CD4-positive, alpha-beta T cell (primary cell): ENCODE data around the gene SP2. TPM values are rescaled to one million over a fixed set of nuclear protein-coding genes. Genes with fewer than 3 reads are reported as not detected.
"Not testable (repeated sequence)": the region's sequence is repeated elsewhere in the genome, so short reads cannot be mapped to it uniquely, and the experiment has no call there.

ENCODE experiments used
- ATAC-seq: fragments of 200-7000 bp; cut with Tn5 transposase; one replicate; pipeline ENCODE4 v1.10.0; 2022; ENCODE audit warnings: mild to moderate bottlenecking; ENCODE audit not compliant: poor library complexity
- CTCF ChIA-PET: fragments of 350-600 bp; sonication (Branson Sonifier 250); formaldehyde crosslinking; loops from one replicate; lab custom pipeline; 2021; ENCODE audit warnings: antibody characterized with exemption, inconsistent platforms; lab: Charles Lee
- POLR2A ChIA-PET: fragments of 350-600 bp; sonication (Branson Sonifier 250); formaldehyde crosslinking; loops from one replicate; lab custom pipeline; 2021; ENCODE audit warnings: antibody characterized with exemption, inconsistent platforms; lab: Charles Lee
- DNase-seq, 14 experiments: peaks; one replicate each; pipeline ENCODE4 v3.0.0-alpha.2; 2013 to 2020; ENCODE audit warnings: mixed read lengths in 2 of 14
- H3K27ac ChIP-seq, 2 donors: one replicate each; pipeline versions ENCODE4 v1.5.1 to v1.7.0; 2013; ENCODE audit warnings: low read length in 2 of 2, low read depth in 1 of 2, mild to moderate bottlenecking in 1 of 2
- H3K27me3 ChIP-seq, 2 experiments: 1 replicate in 1 of 2; 2 replicates in 1 of 2; pipeline versions ENCODE4 v1.6.1 to v1.7.0; 2013; ENCODE audit warnings: low read length in 2 of 2, control low read depth in 1 of 2, mild to moderate bottlenecking in 1 of 2, moderate library complexity in 1 of 2; ENCODE audit not compliant: insufficient read depth in 2 of 2, control insufficient read depth in 1 of 2
- H3K36me3 ChIP-seq: one replicate; pipeline ENCODE4 v1.6.1; 2013; ENCODE audit warnings: low read length, control low read depth; ENCODE audit not compliant: insufficient read depth
- H3K4me1 ChIP-seq: one replicate; pipeline ENCODE4 v1.6.1; 2013; ENCODE audit warnings: low read length, control low read depth; ENCODE audit not compliant: insufficient read depth
- H3K4me3 ChIP-seq: one replicate; pipeline ENCODE4 v1.5.1; 2013; ENCODE audit warnings: mild to moderate bottlenecking, low read length, moderate library complexity
- H3K9me3 ChIP-seq, 2 experiments: 1 replicate in 1 of 2; 2 replicates in 1 of 2; pipeline versions ENCODE4 v1.6.1 to v1.7.0; 2013; ENCODE audit warnings: low read length in 2 of 2, mild to moderate bottlenecking in 2 of 2, control low read depth in 1 of 2, moderate library complexity in 1 of 2; ENCODE audit not compliant: control insufficient read depth in 1 of 2, insufficient read depth in 1 of 2
- H3K27ac Mint-ChIP-seq: one replicate; pipeline ENCODE4 v1.8.0; 2020; ENCODE audit warnings: mixed read lengths
- H3K27me3 Mint-ChIP-seq: one replicate; pipeline ENCODE4 v1.8.0; 2021; ENCODE audit warnings: mixed read lengths
- H3K36me3 Mint-ChIP-seq: one replicate; pipeline ENCODE4 v1.8.0; 2021; ENCODE audit warnings: low read depth, mixed read lengths
- H3K4me1 Mint-ChIP-seq: one replicate; pipeline ENCODE4 v1.8.0; 2021; ENCODE audit warnings: low read depth, mixed read lengths
- H3K4me3 Mint-ChIP-seq: one replicate; pipeline ENCODE4 v1.8.0; 2020; ENCODE audit warnings: mild to moderate bottlenecking, mixed read lengths
- H3K9me3 Mint-ChIP-seq: one replicate; pipeline ENCODE4 v1.8.0; 2020; ENCODE audit warnings: mixed read lengths
- intact Hi-C, 2 experiments: fragments of 100-400 bp; cut with DNase I in 1 of 2; cut with micrococcal nuclease in 1 of 2; formaldehyde crosslinking; loops; one replicate each; pipeline versions ENCODE4 v1.15.1 to v1.9.0; 2023 to 2025; cut with DNase I, micrococcal nuclease
- total RNA-seq, 174 experiments: library from RNA in 2 of 174; stranded (reverse) in 2 of 174; gene quantifications; one replicate each; pipeline ENCODE4 v1.2.3 and lab custom pipeline; 2021 to 2026
- TF ChIP-seq, protein P1 (sequence below): fragments of 200-600 bp; IDR thresholded peaks from one replicate; pipeline ENCODE4 v1.8.0; 2022; ENCODE audit warnings: antibody characterized with exemption, mild to moderate bottlenecking

Gene SP2
- total RNA-seq, 2 experiments from 2014 or later, result 19.9 to 21.5 TPM

DNA sequence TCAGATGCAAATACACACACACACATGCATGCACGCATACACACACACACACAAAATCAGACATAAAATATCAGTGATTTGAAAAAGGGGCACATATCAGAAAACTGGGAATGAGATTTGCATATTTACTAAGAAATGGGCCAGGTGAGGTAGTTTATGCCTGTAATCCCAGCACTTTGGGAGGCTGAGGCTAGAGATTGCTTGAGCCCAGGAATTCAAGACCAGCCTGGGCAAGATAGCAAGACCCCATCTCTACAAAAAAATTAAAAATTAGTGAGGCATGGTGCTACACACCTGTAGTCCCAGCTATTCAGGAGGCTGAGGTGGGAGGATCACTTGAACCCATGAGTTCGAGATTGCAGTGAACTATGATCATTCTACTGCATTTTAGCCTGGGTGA, 23.0 kb downstream of the SP2 start:
- peaks cover 43% of the 10 kb centered on the region for H3K36me3 ChIP-seq
- Mint-ChIP-seq H3K9me3 (no peaks in the 10 kb centered on the region), H3K4me3 (no peak overlapping the region), H3K4me1 (peaks cover 26% of the 10 kb centered on the region), H3K36me3 (peaks cover 79% of the 10 kb centered on the region), H3K27me3 (no peaks in the 10 kb centered on the region), H3K27ac (no peak overlapping the region)
- H3K27ac ChIP-seq, result no peak overlapping the region
- intact Hi-C loops, result no loop called here
- no peak overlapping the region for H3K4me3 ChIP-seq
- ChIA-PET CTCF (no interaction called here), POLR2A (interaction anchor here (1.0 to 1.2 kb wide), 2 partner anchors 23 kb away, joined by 3 to 4 read pairs; partner anchors contain the start of genes PNPO and SP2)
- H3K4me1 ChIP-seq, result no peaks in the 10 kb centered on the region
- no peaks in the 10 kb centered on the region for H3K27me3 ChIP-seq
- no peak for ATAC-seq
- TF ChIP-seq, protein P1, sequence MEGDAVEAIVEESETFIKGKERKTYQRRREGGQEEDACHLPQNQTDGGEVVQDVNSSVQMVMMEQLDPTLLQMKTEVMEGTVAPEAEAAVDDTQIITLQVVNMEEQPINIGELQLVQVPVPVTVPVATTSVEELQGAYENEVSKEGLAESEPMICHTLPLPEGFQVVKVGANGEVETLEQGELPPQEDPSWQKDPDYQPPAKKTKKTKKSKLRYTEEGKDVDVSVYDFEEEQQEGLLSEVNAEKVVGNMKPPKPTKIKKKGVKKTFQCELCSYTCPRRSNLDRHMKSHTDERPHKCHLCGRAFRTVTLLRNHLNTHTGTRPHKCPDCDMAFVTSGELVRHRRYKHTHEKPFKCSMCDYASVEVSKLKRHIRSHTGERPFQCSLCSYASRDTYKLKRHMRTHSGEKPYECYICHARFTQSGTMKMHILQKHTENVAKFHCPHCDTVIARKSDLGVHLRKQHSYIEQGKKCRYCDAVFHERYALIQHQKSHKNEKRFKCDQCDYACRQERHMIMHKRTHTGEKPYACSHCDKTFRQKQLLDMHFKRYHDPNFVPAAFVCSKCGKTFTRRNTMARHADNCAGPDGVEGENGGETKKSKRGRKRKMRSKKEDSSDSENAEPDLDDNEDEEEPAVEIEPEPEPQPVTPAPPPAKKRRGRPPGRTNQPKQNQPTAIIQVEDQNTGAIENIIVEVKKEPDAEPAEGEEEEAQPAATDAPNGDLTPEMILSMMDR, result no peak
- no peak for DNase-seq
- no peaks in the 10 kb centered on the region for H3K9me3 ChIP-seq

DNA sequence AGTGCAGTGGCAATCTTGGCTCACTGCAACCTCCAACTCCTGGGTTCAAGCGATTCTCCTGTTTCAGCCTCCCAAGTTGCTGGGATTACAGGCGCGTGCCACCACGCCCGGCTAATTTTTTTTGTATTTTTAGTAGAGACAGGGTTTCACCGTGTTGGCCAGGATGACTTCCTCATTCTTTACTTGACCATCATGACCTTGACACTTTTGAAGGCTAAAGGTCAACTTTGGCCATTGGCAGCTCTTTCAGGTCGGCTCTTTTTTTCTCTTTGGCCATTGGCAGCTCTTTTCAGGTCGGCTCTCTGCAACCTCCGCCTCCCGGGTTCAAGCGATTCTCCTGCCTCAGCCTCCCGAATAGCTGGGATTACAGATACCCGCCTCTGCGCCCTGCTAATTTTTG, 23.9 kb downstream of the SP2 start:
- H3K4me3 Mint-ChIP-seq, H3K9me3 Mint-ChIP-seq, DNase-seq, CTCF ChIA-PET, H3K27ac Mint-ChIP-seq, H3K27ac ChIP-seq, H3K27me3 Mint-ChIP-seq, ATAC-seq, intact Hi-C loops, H3K4me1 ChIP-seq, H3K9me3 ChIP-seq, H3K27me3 ChIP-seq, H3K4me3 ChIP-seq: not testable (repeated sequence)
- peaks cover 52% of the 10 kb centered on the region for H3K36me3 ChIP-seq
- Mint-ChIP-seq H3K4me1 (peaks cover 21% of the 10 kb centered on the region), H3K36me3 (peaks cover 82% of the 10 kb centered on the region)
- POLR2A ChIA-PET, result interaction anchor here (0.6 to 1.0 kb wide), 2 partner anchors 14 to 21 kb away, joined by 3 read pairs; partner anchors contain the start of gene PNPO

DNA sequence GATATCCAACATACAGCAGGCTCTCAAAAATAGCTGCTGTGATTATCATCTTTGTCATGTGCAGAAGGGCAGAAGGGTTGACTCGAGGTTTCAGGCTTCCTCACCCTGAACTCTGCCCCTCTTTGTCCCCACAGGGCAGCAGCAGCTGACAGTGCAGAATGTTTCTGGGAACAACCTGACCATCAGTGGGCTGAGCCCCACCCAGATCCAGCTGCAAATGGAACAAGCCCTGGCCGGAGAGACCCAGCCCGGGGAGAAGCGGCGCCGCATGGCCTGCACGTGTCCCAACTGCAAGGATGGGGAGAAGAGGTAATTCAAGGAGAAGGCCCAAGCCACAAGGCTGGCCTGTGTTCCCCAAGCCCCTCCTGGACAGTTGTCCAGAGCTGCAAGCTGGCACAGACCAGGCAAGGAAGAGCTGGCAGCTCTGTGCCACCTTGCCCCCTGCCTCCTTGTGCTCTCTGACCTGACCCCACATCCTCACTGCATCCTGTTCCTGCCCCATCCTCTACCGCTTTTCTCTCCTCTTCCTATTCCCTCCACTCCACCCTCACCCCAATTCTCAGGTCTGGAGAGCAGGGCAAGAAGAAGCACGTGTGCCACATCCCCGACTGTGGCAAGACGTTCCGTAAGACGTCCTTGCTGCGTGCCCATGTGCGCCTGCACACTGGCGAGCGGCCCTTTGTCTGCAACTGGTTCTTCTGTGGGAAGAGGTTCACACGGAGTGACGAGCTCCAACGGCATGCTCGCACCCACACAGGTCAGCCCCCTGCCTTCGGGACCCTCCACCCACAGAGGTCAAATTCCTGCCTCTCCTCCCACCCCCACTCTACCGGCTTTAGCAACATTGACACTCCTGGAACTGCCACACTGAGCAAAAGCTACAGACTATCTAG, 29.0 kb downstream of the SP2 start:
- Histone ChIP-seq H3K36me3 (peaks cover 68% of the 10 kb centered on the region), H3K27me3 (no peaks in the 10 kb centered on the region), H3K4me3 (no peak overlapping the region), H3K4me1 (no peaks in the 10 kb centered on the region), H3K27ac (no peak overlapping the region), H3K9me3 (no peaks in the 10 kb centered on the region)
- Mint-ChIP-seq H3K36me3 (peaks cover 78% of the 10 kb centered on the region), H3K27ac (no peak overlapping the region), H3K27me3 (no peaks in the 10 kb centered on the region), H3K4me1 (no peaks in the 10 kb centered on the region), H3K4me3 (no peak overlapping the region), H3K9me3 (no peaks in the 10 kb centered on the region)
- POLR2A ChIA-PET, result no interaction called here
- DNase-seq, result no peak
- TF ChIP-seq, protein P1, result no peak
- intact Hi-C loops, result no loop called here
- ATAC-seq, result no peak
- CTCF ChIA-PET, result no interaction called here
